HUES48 (cell line): ENCODE data around the gene RNF166.

Experiments used
- H3K27ac ChIP-seq: one replicate; pipeline ENCODE4 v1.7.0; 2013; ENCODE audit warnings: low read depth, low read length, inconsistent platforms
- H3K27me3 ChIP-seq: 2 replicates; pipeline ENCODE4 v1.6.1; 2013; ENCODE audit warnings: mild to moderate bottlenecking, low read length; ENCODE audit not compliant: control insufficient read depth, insufficient read depth
- H3K36me3 ChIP-seq: 2 replicates; pipeline ENCODE4 v1.6.1; 2013; ENCODE audit warnings: low read length; ENCODE audit not compliant: control insufficient read depth, insufficient read depth
- H3K4me1 ChIP-seq: 2 replicates; pipeline ENCODE4 v1.6.1; 2013; ENCODE audit warnings: mild to moderate bottlenecking, low read length; ENCODE audit not compliant: control insufficient read depth, insufficient read depth
- H3K4me3 ChIP-seq: 2 replicates; pipeline ENCODE4 v1.5.1; 2013; ENCODE audit warnings: mild to moderate bottlenecking, low read depth, low read length
- H3K9ac ChIP-seq: 2 replicates; pipeline ENCODE4 v1.6.1; 2013; ENCODE audit warnings: mild to moderate bottlenecking, low read depth, low read length, moderate library complexity
- H3K9me3 ChIP-seq: 2 replicates; pipeline ENCODE4 v1.6.1; 2013; ENCODE audit warnings: low read length; ENCODE audit not compliant: control insufficient read depth, insufficient read depth

The RNF166 gene

DNA sequence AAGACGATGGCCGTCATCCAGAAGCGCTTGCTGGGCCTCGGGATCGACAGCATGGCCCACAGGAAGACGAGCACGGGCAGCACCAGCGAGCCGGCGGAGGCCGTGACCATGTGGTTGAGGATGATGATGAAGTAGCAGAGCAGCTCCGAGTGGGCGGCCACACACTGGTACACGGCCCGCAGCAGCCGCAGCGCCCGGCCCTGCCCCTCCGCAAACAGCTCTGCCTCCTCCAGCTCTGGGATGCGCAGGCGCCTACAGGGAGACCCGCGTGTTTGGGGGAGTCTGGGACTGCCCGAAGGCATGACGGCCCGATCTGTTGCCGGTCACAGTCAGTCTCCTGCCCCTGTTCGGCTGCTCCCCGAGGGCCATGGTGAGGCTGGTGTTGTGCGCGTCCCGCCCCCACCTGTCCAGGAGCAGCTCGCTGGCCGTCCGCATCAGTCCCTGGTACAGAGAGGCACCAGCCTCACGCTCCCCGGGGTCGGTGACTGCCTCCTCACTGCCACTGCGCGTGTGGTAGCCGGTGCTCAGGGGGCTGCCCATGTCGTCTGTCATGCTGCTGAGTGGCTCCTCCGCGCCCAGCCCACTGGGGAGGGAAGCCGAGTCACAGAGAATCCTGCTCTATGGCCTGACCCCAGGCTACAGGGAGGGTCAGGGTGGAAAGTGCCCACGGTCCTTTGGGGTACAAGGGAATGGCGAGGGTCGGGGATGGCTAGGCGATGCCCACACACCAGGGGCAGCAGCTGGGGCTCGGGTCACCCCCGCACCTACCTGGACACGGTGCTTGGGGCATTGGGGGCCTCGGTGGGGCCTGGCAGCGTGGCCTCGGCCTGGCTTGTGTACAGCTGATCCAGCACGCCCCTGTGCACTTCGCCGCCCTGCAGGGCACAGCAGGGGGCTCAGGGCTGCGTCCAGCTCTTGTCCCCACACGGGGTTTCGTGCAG is 15.9 kb upstream of the RNF166 start:
- H3K4me3 ChIP-seq, result no peak overlapping the region
- no peaks in the 10 kb centered on the region for H3K27me3 ChIP-seq
- H3K27ac ChIP-seq, result no peak overlapping the region
- no peak overlapping the region for H3K9ac ChIP-seq
- H3K36me3 ChIP-seq, result peaks cover 60% of the 10 kb centered on the region
- H3K4me1 ChIP-seq, result no peaks in the 10 kb centered on the region
- H3K9me3 ChIP-seq, result no peaks in the 10 kb centered on the region

DNA sequence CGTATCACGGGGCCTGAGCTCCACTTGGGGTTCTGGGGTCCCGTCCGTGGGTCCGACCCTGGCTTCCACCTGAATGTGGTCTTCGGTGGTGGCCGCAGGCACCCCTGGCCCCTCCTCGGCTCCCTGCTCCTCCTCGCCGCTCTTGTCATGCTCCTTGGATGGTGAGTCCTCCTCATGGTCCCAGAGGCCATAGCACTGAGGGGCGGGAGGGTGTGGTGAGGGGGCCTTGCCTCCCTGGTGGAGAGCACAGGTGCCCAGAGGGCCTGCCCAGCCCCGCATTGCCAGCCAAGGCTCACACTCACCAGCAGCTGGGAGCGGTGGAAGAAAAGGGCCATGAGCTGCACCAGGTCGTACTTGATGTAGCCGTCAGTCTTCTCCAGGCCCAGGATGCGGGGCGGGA is 15.0 kb upstream of the RNF166 start:
- Histone ChIP-seq H3K27ac (no peak overlapping the region), H3K9me3 (no peaks in the 10 kb centered on the region), H3K27me3 (no peaks in the 10 kb centered on the region), H3K4me1 (no peaks in the 10 kb centered on the region), H3K9ac (no peak overlapping the region), H3K36me3 (peaks cover 66% of the 10 kb centered on the region), H3K4me3 (no peak overlapping the region)

DNA sequence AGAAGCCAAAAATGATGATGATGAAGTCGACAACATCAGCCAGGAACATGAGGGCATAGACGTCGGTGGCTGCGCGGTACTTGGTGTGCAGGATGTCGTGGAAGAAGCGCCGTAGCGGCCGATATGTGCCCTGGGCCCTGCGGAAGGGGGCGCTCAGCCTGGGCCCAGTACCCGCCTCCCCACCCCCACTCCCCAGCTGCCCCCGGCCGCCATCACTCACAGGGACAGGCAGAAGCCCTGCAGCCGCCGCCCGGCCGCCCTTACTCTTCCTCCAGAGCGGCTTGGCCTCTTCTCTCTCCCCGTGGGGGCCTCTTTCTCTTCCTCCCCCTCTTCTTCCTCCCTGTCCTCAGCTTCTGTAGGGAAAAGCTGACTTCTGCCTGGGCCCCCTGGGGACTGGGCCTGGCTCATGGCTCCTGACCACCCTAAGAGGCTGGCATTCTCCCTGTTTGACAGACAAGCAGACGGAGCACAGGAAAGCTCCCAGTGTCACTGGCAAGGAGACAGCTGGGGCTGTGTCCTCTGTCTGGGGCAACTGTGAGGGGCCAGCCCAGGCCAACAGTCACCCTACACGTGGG is 14.3 kb upstream of the RNF166 start:
- Histone ChIP-seq H3K36me3 (peaks cover 68% of the 10 kb centered on the region), H3K4me3 (no peak overlapping the region), H3K9me3 (no peaks in the 10 kb centered on the region), H3K9ac (no peak overlapping the region), H3K27ac (no peak overlapping the region), H3K27me3 (no peaks in the 10 kb centered on the region), H3K4me1 (no peaks in the 10 kb centered on the region)

DNA sequence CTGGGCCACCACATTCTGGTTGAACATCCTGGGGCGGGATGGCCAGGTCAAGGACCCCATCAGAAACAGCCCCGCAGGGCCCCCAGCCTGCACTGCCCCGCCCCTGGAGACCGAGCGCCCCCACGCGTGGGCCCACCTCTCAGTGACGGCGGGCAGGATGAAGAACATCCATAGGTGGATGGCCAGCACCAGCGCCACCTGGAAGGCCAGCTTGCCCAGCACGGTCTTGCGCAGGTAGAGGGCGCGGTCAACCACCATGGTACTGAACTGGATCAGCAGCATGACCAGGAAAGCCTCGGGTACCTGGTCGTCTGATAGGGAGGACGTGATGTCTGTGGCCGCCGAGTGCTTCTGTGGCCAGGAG is 13.7 kb upstream of the RNF166 start:
- Histone ChIP-seq H3K27me3 (no peaks in the 10 kb centered on the region), H3K36me3 (peaks cover 68% of the 10 kb centered on the region), H3K27ac (no peak overlapping the region), H3K4me1 (no peaks in the 10 kb centered on the region), H3K4me3 (no peak overlapping the region), H3K9ac (no peak overlapping the region), H3K9me3 (no peaks in the 10 kb centered on the region)

DNA sequence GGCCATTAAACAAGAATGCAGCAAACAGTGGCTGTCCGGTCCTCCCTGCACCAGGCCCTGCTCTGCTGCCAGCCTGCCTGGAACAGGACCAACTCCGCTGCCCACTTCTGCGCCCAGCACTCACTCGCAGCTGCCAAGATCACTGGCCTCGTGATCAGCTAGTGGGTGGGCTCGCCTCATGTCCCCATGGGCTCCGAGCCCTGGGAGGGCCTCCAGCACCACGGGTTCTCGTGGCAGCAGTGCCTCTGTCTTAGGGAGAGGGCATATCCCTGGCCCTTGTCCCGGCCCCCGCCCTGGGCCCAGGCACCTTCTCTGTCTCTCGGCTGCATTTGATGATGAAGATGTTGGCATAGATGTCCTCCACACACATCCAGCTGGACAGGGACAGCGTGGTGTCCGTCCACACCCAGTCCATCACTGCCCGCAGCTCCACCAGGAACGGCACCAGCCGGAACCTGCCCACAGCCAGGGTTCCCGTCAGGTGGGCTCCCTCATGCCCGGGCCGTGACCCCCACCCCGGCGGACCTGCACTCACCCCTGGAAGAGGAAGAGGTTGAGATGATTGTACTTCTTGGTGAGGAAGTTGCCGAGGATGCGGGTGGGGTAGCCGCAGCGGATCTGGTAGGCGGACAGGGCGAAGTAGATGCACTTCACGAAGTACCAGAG is 13.2 kb upstream of the RNF166 start:
- Histone ChIP-seq H3K4me1 (no peaks in the 10 kb centered on the region), H3K36me3 (peaks cover 69% of the 10 kb centered on the region), H3K27ac (no peak overlapping the region), H3K27me3 (no peaks in the 10 kb centered on the region), H3K4me3 (no peak overlapping the region), H3K9me3 (no peaks in the 10 kb centered on the region), H3K9ac (no peak overlapping the region)

DNA sequence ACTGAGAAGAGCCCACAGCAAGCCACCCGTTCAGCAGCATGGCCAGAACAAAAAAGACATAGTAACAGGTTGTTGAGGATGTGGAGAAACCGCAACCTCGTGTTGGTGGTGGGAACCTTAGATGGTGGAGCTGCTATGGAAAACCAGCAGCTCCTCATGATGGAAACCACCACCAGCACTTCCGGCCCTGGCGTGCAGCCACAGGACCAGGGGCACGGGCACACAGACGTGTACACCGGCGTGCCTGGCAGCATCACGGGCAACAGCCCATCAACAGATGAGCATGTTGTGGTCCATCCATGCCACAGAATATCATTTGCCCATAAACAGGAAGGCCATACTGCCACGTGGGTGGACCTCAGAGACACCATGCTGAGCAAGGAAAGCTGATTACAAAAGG is 12.0 kb upstream of the RNF166 start:
- H3K36me3 ChIP-seq, result peaks cover 77% of the 10 kb centered on the region
- H3K4me1 ChIP-seq, result no peaks in the 10 kb centered on the region
- no peak overlapping the region for H3K4me3 ChIP-seq
- no peaks in the 10 kb centered on the region for H3K27me3 ChIP-seq
- H3K9ac ChIP-seq, result no peak overlapping the region
- no peaks in the 10 kb centered on the region for H3K9me3 ChIP-seq
- H3K27ac ChIP-seq, result no peak overlapping the region

DNA sequence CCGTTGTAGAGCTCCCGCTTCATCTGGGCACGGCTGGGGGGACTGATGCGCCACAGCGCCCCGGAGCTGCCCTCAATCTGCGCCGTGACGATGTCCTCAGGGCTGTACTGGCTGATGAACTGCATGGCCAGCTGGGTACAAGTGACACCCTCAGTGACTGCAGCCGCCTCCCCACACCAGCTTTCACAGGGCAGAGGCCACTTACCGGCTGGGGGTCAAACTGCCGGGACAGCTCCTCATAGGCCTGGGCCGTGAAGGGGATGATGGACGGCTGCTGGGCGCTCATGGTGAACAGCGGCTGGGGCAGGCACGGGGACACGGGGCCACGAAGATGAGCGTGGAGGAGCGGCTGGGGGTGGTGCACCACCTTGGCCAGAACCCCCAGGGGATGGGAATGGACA is 10.4 kb upstream of the RNF166 start:
- Histone ChIP-seq H3K9me3 (no peaks in the 10 kb centered on the region), H3K9ac (no peak overlapping the region), H3K36me3 (peaks cover 72% of the 10 kb centered on the region), H3K27ac (no peak overlapping the region), H3K4me1 (no peaks in the 10 kb centered on the region), H3K4me3 (no peak overlapping the region), H3K27me3 (no peaks in the 10 kb centered on the region)

DNA sequence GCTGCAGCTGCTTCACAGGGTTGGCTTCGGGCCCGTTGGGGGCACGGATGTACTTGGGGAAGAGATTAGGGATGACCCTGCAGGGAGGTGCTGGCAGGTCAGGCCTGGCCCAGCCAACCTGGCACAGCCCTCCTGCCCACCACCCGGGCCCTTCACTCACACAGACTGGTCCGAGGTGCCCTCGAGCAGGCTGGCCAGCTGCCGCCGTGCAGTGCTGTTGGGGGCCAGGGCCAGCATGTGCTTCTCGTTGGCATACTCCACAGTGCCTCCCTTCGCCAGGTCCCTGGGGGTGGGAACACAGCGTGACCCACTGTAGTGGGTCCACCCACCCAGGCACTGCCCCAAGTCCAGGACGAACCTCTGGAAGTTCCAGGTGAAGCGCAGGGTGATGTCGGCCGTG is 10.0 kb upstream of the RNF166 start:
- peaks cover 72% of the 10 kb centered on the region for H3K36me3 ChIP-seq
- no peak overlapping the region for H3K27ac ChIP-seq
- H3K27me3 ChIP-seq, result no peaks in the 10 kb centered on the region
- H3K9me3 ChIP-seq, result no peaks in the 10 kb centered on the region
- no peak overlapping the region for H3K4me3 ChIP-seq
- no peak overlapping the region for H3K9ac ChIP-seq
- no peaks in the 10 kb centered on the region for H3K4me1 ChIP-seq

DNA sequence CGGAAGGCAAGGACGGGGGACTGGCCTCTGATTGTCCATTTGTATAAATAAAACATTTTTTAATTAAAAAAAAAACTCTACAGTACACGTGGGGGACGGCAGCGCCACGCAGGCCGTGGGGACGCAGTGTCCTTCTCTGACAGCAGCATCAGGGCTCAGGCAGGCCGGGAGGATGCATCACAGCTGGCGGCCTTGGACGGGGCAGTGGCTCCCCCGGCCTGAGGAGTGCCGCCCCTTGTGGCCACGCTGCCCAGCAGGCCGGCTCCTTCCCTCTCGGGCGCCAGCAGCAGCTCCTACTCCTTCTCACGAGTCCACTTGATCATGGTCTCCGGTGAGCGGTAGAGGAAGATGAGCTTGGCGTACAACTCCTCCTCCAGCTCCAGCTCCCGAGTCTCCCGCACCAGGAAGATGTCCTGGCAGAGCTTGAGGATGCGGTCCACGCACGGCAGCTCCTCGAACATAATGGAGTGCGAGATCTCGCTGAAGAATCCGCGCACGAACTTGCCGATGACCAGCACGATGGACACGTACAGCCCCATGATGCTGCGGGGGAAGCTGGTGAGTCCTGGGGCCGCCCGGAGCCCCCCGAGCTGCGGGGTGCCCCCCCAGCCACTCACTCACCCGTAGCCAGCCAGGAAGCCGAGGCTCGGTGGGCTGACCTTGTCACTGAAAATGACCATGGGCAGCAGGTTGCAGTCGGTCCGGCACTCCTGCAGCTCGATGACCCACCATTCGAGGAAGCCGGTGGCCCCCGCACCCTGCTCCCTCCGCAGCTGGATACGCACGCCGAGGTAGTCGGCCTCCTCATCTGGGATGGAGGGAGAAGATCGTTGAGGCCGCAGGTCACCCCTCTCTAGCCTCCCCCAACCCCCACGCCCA is 9.3 kb upstream of the RNF166 start:
- no peaks in the 10 kb centered on the region for H3K9me3 ChIP-seq
- H3K27ac ChIP-seq, result no peak overlapping the region
- H3K36me3 ChIP-seq, result peaks cover 67% of the 10 kb centered on the region
- no peak overlapping the region for H3K9ac ChIP-seq
- no peaks in the 10 kb centered on the region for H3K4me1 ChIP-seq
- H3K4me3 ChIP-seq, result no peak overlapping the region
- no peaks in the 10 kb centered on the region for H3K27me3 ChIP-seq

DNA sequence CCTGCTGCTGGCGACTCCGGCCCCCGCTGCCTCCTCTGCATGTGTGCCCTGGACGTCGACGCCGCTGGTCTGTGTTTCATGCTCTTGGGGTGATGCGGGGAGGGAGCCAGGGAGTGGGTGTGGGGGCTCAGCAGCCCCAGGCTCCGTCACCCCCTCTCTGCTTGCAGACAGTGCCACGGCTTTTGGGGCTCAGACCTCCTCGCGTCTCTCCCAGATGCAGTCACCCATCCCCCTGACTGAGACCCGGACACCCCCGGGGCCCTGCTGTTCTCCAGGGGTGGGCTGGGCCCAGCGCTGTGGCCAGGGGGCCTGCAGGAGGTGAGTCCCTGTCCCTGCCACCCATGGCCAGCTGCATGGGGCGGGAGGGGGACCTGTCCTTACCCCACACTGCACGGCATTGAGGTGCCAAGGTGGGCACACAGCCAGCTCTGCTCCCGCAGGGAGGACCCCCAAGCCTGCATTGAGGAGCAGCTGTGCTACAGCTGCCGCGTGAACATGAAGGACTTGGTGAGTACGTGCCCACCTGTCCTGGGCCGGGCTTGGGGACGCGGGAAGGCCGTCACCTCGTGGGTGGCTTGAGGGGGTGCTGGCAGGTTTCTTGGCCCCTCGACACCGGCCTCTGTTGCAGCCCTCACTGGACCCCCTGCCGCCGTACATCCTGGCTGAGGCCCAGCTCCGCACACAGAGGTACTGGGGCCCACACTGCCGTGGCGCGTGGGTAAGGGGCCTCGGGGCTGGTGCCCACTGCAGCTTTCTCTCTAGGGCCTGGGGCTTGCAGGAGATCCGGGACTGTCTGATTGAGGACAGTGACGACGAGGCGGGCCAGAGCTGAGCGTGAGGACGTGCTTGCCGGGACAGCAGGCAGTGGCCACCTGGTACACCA is 8.5 kb upstream of the RNF166 start:
- H3K27ac ChIP-seq, result no peak overlapping the region
- no peaks in the 10 kb centered on the region for H3K9me3 ChIP-seq
- H3K9ac ChIP-seq, result no peak overlapping the region
- H3K4me3 ChIP-seq, result no peak overlapping the region
- peaks cover 61% of the 10 kb centered on the region for H3K36me3 ChIP-seq
- H3K4me1 ChIP-seq, result no peaks in the 10 kb centered on the region
- no peaks in the 10 kb centered on the region for H3K27me3 ChIP-seq
